Measurements from ENCODE around the gene SHD. TPM values are rescaled to one million over a fixed set of nuclear protein-coding genes. Genes with fewer than 3 reads are reported as not detected.
"Not testable (repeated sequence)": the region's sequence is repeated elsewhere in the genome, so short reads cannot be mapped to it uniquely, and the experiment has no call there.

The SHD gene
- total and polyA plus RNA-seq, 2 experiments from 2014 or later = 3.4 TPM; not detected in 1

DNA sequence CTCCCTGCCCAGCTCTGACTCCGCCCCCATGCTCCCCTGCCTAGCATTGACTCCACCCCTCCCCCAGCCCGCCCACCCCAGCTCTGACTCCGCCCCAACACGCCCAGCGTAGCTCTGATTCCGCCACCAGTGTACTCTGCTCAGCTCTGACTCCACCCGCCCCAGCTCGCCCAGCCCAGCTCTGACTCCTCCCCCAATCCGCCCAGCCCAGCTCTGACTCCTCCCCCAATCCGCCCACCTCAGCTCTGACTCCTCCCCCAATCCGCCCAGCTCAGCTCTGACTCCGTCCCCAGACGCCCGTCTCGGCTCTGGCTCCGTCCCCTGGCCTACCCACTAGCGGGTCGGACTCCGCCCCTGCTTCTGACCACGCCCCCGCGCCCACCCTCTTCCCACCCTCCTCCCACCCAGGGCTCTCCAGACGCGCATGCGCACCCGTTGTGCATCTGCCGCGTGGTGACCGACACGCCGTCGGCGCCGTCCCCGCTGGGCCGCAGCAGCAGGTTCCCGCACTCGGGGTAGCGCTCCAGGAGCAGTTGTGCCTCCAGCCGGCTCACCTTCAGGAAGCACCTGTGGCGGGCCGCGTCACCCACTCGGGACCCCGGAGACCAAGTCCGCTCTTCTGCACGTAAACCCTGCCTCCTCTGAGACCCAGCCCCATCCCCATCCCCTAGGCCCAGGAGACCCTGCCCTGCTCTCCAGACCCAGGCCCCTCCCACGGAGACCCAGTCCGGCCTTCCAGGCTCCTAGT is 49.4 kb downstream of the SHD start:
- peak overlapping the region; percentile 30 for H3K4me3 ChIP-seq
- TF ChIP-seq, protein P1, sequence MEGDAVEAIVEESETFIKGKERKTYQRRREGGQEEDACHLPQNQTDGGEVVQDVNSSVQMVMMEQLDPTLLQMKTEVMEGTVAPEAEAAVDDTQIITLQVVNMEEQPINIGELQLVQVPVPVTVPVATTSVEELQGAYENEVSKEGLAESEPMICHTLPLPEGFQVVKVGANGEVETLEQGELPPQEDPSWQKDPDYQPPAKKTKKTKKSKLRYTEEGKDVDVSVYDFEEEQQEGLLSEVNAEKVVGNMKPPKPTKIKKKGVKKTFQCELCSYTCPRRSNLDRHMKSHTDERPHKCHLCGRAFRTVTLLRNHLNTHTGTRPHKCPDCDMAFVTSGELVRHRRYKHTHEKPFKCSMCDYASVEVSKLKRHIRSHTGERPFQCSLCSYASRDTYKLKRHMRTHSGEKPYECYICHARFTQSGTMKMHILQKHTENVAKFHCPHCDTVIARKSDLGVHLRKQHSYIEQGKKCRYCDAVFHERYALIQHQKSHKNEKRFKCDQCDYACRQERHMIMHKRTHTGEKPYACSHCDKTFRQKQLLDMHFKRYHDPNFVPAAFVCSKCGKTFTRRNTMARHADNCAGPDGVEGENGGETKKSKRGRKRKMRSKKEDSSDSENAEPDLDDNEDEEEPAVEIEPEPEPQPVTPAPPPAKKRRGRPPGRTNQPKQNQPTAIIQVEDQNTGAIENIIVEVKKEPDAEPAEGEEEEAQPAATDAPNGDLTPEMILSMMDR (IDR thresholded peaks at IDR 0.05; ENCODE audit: poor library complexity) = no peak
- no peak for TF ChIP-seq EZH2 (IDR thresholded peaks at IDR 0.05; ENCODE audit: borderline replicate concordance)
- no peak for TF ChIP-seq EZH2phosphoT487 (IDR thresholded peaks at IDR 0.05; ENCODE audit: low read depth, severe bottlenecking, unreplicated experiment)

DNA sequence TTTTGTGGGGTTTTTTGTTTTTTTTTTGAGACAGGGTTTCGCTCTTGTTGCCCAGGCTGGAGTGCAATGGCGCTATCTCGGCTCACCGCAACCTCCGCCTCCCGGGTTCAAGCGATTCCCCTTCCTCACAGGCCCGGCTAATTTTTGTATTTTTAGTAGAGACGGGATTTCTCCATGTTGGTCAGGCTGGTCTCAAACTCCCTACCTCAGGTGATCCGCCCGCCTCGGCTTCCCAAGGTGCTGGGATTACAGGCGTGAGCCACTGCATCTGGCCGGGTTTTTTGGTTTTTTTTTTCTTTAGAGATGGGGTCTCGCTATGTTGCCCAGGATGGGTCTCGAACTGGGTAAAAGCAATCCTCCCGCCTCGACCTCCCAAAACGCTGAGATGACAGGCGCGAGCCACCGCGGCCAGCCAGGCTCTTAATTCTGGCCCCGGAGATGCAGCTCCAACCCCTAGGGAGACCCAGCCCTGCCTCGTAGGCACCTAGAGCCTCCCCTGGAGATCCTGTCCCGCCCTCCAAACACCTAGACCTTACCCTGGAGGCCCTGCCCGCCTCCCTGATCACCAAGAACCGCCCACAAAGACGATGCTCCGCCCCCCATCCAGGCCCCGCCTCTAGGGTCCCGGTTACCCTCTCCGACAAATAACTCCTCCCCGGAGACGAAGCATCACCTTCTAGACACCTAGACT is 50.1 kb downstream of the SHD start:
- DNase-seq (ENCODE audit: low spot score) = peak; percentile 30

More for the DNA sequence above, 49.4 kb downstream of the SHD start:
- H3K27ac ChIP-seq = no peak overlapping the region
- peak overlapping the region; percentile 55 for H2AFZ ChIP-seq
- H3K4me1 ChIP-seq (ENCODE audit: insufficient read depth) = peaks cover 12% of the 10 kb centered on the region
- no peaks in the 10 kb centered on the region for H3K27me3 ChIP-seq
- WGBS (ENCODE audit: low lambda C conversion rate, missing lambda C conversion rate) = 9% methylated on average over 30 of the region's 49 CpGs
- peak; percentile 97 for DNase-seq (ENCODE audit: low spot score)
- peak overlapping the region; percentile 88 for H3K4me2 ChIP-seq
- no peaks in the 10 kb centered on the region for H3K9me3 ChIP-seq (ENCODE audit: low read depth)
- H4K20me1 ChIP-seq (ENCODE audit: insufficient read depth, poor library complexity, severe bottlenecking) = no peaks in the 10 kb centered on the region
- H3K9me2 ChIP-seq (replicated peaks; ENCODE audit: insufficient read depth) = no peaks in the 10 kb centered on the region
- no peaks in the 10 kb centered on the region for H3K79me2 ChIP-seq
- no peaks in the 10 kb centered on the region for H3K36me3 ChIP-seq (replicated peaks; ENCODE audit: insufficient read depth, low read depth)

DNA sequence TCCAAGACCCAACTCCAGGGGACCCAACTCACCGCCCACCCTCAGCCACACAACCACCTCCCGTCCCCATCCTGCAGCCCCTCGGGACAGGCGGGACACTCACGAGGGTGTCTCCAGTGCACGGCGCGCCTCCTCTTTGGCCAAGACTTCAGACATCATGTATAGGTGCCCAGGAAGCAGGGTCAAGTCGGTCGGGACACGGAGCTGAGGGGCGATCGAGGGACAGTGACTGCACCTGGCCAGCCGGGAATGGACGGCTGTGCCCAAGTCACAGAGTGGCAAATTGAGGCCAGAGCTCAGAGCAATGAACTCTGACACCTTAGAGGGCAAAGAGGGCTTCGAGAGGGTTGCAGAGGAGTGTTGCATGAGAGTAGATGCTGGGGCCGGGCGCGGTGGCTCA is 50.8 kb downstream of the SHD start:
- no peaks in the 10 kb centered on the region for H3K9me2 ChIP-seq (replicated peaks; ENCODE audit: insufficient read depth)
- H3K9me3 ChIP-seq (ENCODE audit: low read depth) = no peaks in the 10 kb centered on the region
- H2AFZ ChIP-seq = no peak overlapping the region
- H3K36me3 ChIP-seq (replicated peaks; ENCODE audit: insufficient read depth, low read depth) = no peaks in the 10 kb centered on the region
- no peak overlapping the region for H3K4me3 ChIP-seq
- no peaks in the 10 kb centered on the region for H4K20me1 ChIP-seq (ENCODE audit: insufficient read depth, poor library complexity, severe bottlenecking)
- DNase-seq (ENCODE audit: low spot score) = no peak
- H3K4me2 ChIP-seq = no peak overlapping the region
- WGBS (ENCODE audit: low lambda C conversion rate, missing lambda C conversion rate) = 97% methylated on average over 17 of the region's 19 CpGs
- TF ChIP-seq EZH2 (IDR thresholded peaks at IDR 0.05; ENCODE audit: borderline replicate concordance) = no peak
- TF ChIP-seq, protein P1 (IDR thresholded peaks at IDR 0.05; ENCODE audit: poor library complexity) = no peak
- H3K27ac ChIP-seq = no peak overlapping the region
- H3K27me3 ChIP-seq = no peaks in the 10 kb centered on the region
- peaks cover 12% of the 10 kb centered on the region for H3K4me1 ChIP-seq (ENCODE audit: insufficient read depth)
- no peaks in the 10 kb centered on the region for H3K79me2 ChIP-seq

More for the DNA sequence above, 50.1 kb downstream of the SHD start:
- not testable (repeated sequence) for H3K9me2 ChIP-seq (replicated peaks; ENCODE audit: insufficient read depth); H3K27me3 ChIP-seq; H3K79me2 ChIP-seq; H3K27ac ChIP-seq; H3K9me3 ChIP-seq (ENCODE audit: low read depth); H4K20me1 ChIP-seq (ENCODE audit: insufficient read depth, poor library complexity, severe bottlenecking); H3K36me3 ChIP-seq (replicated peaks; ENCODE audit: insufficient read depth, low read depth)
- Histone ChIP-seq H3K4me3 (peak overlapping the region; percentile 30), H3K4me2 (peak overlapping the region; percentile 82), H3K4me1 (ENCODE audit: insufficient read depth) (peaks cover 12% of the 10 kb centered on the region), H2AFZ (peak overlapping the region; percentile 42)
- 78% methylated on average over 33 of the region's 35 CpGs for WGBS (ENCODE audit: low lambda C conversion rate, missing lambda C conversion rate)

DNA sequence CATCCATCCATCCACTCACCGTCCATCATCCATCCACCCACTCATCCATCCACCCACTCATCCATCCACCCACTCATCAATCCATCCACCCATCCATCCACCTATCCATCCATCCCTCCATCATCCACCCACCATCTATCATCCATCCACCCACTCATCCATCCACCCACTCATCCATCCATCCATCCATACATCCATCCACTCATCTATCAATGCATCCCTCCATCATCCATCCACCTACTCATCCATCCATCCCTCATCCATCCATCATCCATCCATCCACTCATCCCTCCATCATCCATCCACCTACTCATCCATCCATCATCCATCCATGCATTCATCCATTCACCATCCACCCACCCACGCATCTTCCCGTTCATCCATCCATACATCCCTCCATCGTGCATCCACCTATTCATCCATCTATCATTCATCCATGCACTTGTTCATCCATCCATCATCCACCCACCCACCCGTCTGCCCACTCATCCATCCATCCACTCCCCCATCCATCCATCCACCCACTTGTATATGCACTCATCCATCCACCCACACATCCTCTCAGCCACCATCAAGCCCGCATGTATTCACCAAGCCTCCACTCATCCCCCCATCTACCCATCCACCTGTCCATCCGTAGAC is 56.0 kb downstream of the SHD start:
- no peaks in the 10 kb centered on the region for H3K9me3 ChIP-seq (ENCODE audit: low read depth)
- no peak for DNase-seq (ENCODE audit: low spot score)
- H4K20me1 ChIP-seq (ENCODE audit: insufficient read depth, poor library complexity, severe bottlenecking) = no peaks in the 10 kb centered on the region
- TF ChIP-seq EZH2 (IDR thresholded peaks at IDR 0.05; ENCODE audit: borderline replicate concordance) = no peak
- TF ChIP-seq, protein P1 (IDR thresholded peaks at IDR 0.05; ENCODE audit: poor library complexity) = no peak
- no peak for TF ChIP-seq EZH2phosphoT487 (IDR thresholded peaks at IDR 0.05; ENCODE audit: low read depth, severe bottlenecking, unreplicated experiment)
- H3K79me2 ChIP-seq = no peaks in the 10 kb centered on the region
- no peak overlapping the region for H3K4me3 ChIP-seq
- no peaks in the 10 kb centered on the region for H3K9me2 ChIP-seq (replicated peaks; ENCODE audit: insufficient read depth)
- no peak overlapping the region for H3K27ac ChIP-seq
- H3K4me1 ChIP-seq (ENCODE audit: insufficient read depth) = peaks cover 9% of the 10 kb centered on the region
- no peaks in the 10 kb centered on the region for H3K36me3 ChIP-seq (replicated peaks; ENCODE audit: insufficient read depth, low read depth)
- WGBS (ENCODE audit: low lambda C conversion rate, missing lambda C conversion rate) = 97% methylated on average over 5 of the region's 7 CpGs
- H3K27me3 ChIP-seq = no peaks in the 10 kb centered on the region
- no peak overlapping the region for H2AFZ ChIP-seq
- no peak overlapping the region for H3K4me2 ChIP-seq

Measured in hepatocyte (in vitro differentiated cells).